ENCODE data around the gene TMEM120A. TPM values are rescaled to one million over a fixed set of nuclear protein-coding genes. Genes with fewer than 3 reads are reported as not detected.
A peak's percentile ranks its signal among the peaks of the same experiment; 100 is the strongest.
"Not testable (repeated sequence)": the region's sequence is repeated elsewhere in the genome, so short reads cannot be mapped to it uniquely, and the experiment has no call there.

The TMEM120A gene
- total RNA-seq, 2 donors from 2014 or later = 39.4 to 44.7 TPM

DNA sequence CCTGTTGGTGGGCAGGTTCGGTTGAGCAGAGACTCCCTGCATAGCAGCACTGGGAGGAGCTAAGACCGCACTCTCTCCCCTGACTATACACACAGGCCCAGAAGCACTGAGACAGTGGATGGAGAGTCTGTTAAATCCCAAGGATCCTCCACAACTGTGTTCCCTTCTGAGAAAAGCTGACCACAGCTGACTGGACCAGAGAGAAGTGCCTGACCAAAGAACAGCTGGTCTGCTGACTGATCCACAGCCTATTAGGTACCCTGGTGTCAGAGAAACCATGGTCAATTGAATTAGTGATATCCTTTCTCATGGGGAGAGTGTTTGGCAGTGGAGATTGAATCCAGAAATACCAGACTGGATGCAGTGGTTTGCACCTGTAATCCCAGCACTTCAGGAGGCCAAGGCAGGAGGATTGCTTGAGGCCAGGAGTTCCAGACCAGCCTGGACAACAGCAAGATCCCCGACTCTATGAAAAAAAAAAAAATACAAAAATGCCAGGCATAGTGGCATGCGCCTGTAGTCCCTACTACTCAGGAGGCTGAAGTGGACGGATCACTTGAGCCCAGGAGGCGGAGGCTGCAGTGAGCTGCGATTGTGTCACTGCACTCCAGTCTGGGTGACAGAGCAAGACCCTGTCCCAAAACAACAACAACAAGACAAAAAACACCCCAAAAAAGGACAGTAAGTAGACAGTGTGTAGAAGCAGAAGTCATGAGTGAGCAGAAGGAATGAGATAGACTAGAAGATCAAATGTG lies 27.8 kb upstream of the TMEM120A start:
- DNase-seq (ENCODE audit: low spot score) = no peak
- no peak overlapping the region for H3K4me3 ChIP-seq
- no peaks in the 10 kb centered on the region for H3K36me3 ChIP-seq
- no peak overlapping the region for H3K27ac ChIP-seq
- H3K9me3 ChIP-seq = no peaks in the 10 kb centered on the region
- H3K4me1 ChIP-seq (ENCODE audit: control insufficient read depth in 1 of 2, low read depth in 2 of 2) = no peaks in the 10 kb centered on the region
- no peak for ATAC-seq (ENCODE audit: insufficient number of reproducible peaks, low FRiP score, low read depth)
- no peaks in the 10 kb centered on the region for H3K27me3 ChIP-seq (replicated peaks; ENCODE audit: insufficient read depth)
- TF ChIP-seq CTCF (IDR thresholded peaks at IDR 0.05) = no peak

DNA sequence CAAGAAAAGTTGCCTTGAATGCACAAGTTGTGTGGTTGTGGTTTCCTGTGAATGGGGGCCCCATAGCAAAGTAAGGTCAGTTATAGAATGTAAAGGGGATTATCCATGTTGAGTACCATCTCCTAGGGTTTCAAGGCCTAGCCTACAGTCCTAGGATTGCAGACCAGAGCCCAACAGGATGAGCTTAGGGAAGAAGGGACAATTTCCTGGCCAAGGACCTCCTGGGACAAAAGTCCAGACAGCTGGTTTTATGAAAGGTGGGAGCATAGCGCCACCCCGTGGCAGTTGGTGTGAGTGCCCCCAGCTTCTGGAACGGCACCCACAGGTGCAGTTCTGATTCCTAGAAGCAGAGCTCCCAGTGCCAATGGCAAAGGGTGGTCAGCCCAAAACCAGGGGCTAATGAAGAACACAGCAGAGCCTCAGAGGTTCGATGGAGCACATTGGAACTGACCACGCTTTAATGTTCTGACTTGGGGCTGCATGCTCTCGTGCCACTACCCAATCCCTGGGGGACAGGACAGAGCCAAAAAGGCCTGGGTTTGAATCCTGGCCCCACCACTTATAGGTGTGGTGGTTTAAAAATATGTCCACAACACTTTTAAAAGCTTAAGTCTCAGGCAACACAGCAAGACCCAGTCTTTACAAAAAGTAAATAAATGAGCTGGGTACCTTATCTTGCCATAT lies 25.8 kb upstream of the TMEM120A start:
- Histone ChIP-seq H3K4me1 (ENCODE audit: control insufficient read depth in 1 of 2, low read depth in 2 of 2) (no peaks in the 10 kb centered on the region), H3K27ac (no peak overlapping the region), H3K27me3 (replicated peaks; ENCODE audit: insufficient read depth) (no peaks in the 10 kb centered on the region), H3K9me3 (no peaks in the 10 kb centered on the region), H3K4me3 (no peak overlapping the region), H3K36me3 (no peaks in the 10 kb centered on the region)
- DNase-seq (ENCODE audit: low spot score) = peak; percentile 15
- TF ChIP-seq CTCF (IDR thresholded peaks at IDR 0.05) = peak; percentile 87
- ATAC-seq (ENCODE audit: insufficient number of reproducible peaks, low FRiP score, low read depth) = no peak

GRCh38 chr7:76018520-76018919 lies 24.1 kb upstream of the TMEM120A start:
- not testable (repeated sequence) for ATAC-seq (ENCODE audit: insufficient number of reproducible peaks, low FRiP score, low read depth); H3K4me3 ChIP-seq; DNase-seq (ENCODE audit: low spot score); H3K27ac ChIP-seq; H3K27me3 ChIP-seq (replicated peaks; ENCODE audit: insufficient read depth); H3K36me3 ChIP-seq; H3K4me1 ChIP-seq (ENCODE audit: control insufficient read depth in 1 of 2, low read depth in 2 of 2); H3K9me3 ChIP-seq

DNA sequence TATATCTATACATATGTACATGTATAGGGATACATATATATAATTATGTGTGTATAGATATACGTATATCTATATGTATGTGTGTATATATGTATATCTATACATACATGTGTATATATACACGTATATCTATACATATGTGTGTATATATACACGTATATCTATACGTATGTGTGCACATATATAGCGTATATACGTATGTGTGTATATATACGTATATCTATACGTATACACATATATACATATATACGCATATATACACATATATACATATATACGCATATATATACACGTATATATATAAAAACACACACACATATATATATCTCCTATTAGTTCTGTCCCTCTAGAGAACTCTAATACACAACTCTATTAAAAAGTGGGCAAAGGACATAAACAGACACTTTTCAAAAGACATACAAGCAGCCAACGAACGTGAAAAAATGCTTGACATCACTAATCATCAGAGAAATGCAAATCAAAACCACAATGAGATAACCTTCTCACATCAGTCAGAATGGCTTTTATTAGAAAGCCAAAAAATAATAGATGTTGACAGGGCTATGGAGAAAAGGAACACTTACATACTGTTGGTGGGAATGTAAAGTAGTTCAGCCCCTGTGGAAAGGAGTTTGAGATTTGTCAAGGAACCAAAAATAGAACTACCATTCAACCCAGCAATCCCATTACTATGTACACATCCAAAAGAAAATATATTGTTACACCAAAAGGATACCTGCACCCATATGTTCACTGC lies 22.0 kb upstream of the TMEM120A start:
- Histone ChIP-seq H3K4me1 (ENCODE audit: control insufficient read depth in 1 of 2, low read depth in 2 of 2) (peaks cover 8 to 10% of the 10 kb centered on the region in 2 donors), H3K9me3 (no peaks in the 10 kb centered on the region), H3K27ac (no peak overlapping the region), H3K4me3 (no peak overlapping the region), H3K27me3 (replicated peaks; ENCODE audit: insufficient read depth) (no peaks in the 10 kb centered on the region), H3K36me3 (no peaks in the 10 kb centered on the region)
- ATAC-seq (ENCODE audit: insufficient number of reproducible peaks, low FRiP score, low read depth) (no peak), DNase-seq (ENCODE audit: low spot score) (no peak)
- TF ChIP-seq CTCF (IDR thresholded peaks at IDR 0.05) = no peak

GRCh38 chr7:76011442-76011861 lies 17.1 kb upstream of the TMEM120A start:
- TF ChIP-seq CTCF (IDR thresholded peaks at IDR 0.05) = no peak
- ATAC-seq (ENCODE audit: insufficient number of reproducible peaks, low FRiP score, low read depth) = peak; percentile 64
- H3K36me3 ChIP-seq = no peaks in the 10 kb centered on the region

More at GRCh38 chr7:76011442-76011861, 17.1 kb upstream of the TMEM120A start:
- peak overlapping the region; percentile 75 to 79 for H3K27ac ChIP-seq
- peak overlapping the region; percentile 45 for H3K4me3 ChIP-seq
- H3K9me3 ChIP-seq = no peaks in the 10 kb centered on the region
- H3K27me3 ChIP-seq (replicated peaks; ENCODE audit: insufficient read depth) = no peaks in the 10 kb centered on the region
- H3K4me1 ChIP-seq (ENCODE audit: control insufficient read depth in 1 of 2, low read depth in 2 of 2) = peaks cover 28 to 31% of the 10 kb centered on the region in 2 donors
- DNase-seq (ENCODE audit: low spot score) = no peak

All from thoracic aorta (tissue), 2 donors.